GM12892 (cell line): Measurements from ENCODE around the gene CAMP.

Experiments used
- DNase-seq: peaks from one replicate; pipeline ENCODE4 v3.0.0; 2011; ENCODE audit not compliant: insufficient read length
- FAIRE-seq: peaks from 2 replicates; lab custom pipeline; 2011; peaks lifted over from hg19 to GRCh38; lab: Jason Lieb, UNC
- POLR2A ChIP-seq: IDR thresholded peaks from 2 replicates; pipeline ENCODE4 v1.6.1; 2011; ENCODE audit warnings: low read depth, low read length, control low read depth
- POLR2AphosphoS5 ChIP-seq: IDR thresholded peaks from 2 replicates; pipeline ENCODE4 v1.6.1; 2011; ENCODE audit warnings: low read depth, low read length, control low read depth
- TAF1 ChIP-seq: IDR thresholded peaks from 2 replicates; pipeline ENCODE4 v1.6.1; 2011; ENCODE audit warnings: low read depth, mild to moderate bottlenecking, control low read depth, low read length, borderline replicate concordance

Gene CAMP

DNA sequence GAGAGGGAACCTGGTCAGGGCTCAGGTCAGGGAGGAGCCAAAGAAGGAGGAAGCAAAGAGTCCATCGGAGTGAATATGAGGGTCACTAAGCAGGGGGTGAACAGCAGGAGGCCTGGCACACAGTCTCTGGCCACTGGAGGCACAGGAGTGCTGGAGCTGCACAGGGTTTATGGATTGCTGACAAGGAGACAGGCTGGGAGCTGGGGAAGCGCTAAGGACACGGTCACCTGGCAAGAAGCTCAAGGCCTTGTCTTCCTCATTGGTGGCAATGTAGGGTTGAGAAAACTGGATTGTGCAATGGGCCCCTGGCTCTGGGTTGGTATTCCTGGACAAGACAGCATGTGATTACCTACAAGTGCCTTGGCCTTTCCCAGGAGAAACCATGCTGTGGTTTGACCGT is 5.8 kb upstream of the CAMP start:
- no peak for TF ChIP-seq POLR2A
- TF ChIP-seq TAF1, result no peak
- TF ChIP-seq POLR2AphosphoS5, result no peak
- DNase-seq, result no peak
- no peak for FAIRE-seq

DNA sequence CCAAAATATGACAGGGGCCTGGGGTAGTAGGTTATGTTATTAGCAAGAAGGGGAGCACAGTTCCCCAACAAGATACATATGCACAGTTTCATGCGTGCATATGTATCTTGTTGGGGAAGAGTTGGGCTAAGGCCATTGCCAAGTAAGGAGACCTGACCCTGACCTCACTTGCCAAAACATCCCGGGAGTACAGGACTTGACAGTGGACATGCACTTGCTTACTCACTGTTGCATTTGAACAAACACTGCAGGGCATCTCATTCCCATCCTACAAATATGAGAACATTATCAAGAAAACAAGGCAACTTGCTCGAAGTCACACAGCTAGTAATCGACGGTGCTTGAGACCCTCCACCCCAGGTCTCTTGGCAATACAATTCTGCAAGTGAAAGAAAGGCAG is 4.8 kb upstream of the CAMP start:
- DNase-seq (no peak), FAIRE-seq (no peak)
- no peak for TF ChIP-seq POLR2A
- TF ChIP-seq TAF1, result no peak
- no peak for TF ChIP-seq POLR2AphosphoS5

- no peak for FAIRE-seq
- TF ChIP-seq TAF1 (no peak), POLR2AphosphoS5 (no peak), POLR2A (no peak)
These were observed 3.8 kb upstream of the CAMP start for GRCh38 chr3:48219543-48219942.

DNA sequence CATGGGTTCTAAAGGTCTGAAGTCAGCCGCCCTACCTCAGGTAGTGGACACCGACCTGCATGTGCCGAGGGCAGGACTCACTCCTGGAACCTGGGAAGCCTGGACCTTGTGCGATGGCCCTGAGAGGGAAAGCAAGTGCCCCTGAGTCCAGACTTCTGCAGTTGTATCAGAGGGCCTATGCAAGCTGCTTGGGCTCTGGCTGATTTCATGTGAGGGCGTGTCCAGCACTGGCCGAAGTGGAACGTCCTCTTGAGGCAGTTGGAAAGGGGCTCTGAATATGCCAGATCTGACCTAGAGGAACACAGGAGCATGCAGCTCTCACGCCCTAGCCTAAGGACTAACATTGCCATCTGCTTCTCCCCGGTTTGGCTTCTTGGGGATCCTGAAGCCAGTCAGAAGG is 2.5 kb upstream of the CAMP start:
- TF ChIP-seq TAF1 (no peak), POLR2AphosphoS5 (no peak), POLR2A (no peak)
- FAIRE-seq (no peak), DNase-seq (no peak)

More at GRCh38 chr3:48219543-48219942, 3.8 kb upstream of the CAMP start:
- no peak for DNase-seq

DNA sequence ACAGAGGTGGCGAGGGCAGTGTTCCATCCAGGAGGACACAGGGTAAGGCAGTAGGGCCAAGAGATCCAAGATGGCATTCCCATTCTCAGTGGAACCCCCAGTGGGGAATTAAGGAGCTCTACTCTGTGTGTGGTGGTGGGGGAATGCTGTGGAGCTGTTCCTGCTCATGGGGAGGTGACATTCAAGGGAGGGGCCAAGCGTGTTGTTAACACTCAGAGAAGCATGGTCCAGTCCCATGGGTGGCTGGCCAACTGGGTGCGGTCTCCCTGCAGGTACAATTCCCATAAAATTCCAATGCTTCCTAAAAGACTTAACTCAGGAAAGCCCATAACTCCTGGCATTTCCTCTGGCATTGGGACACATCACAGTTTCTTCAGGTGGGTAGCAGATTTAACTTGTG is 2.3 kb downstream of the CAMP start:
- FAIRE-seq (no peak), DNase-seq (no peak)
- no peak for TF ChIP-seq POLR2A
- TF ChIP-seq POLR2AphosphoS5, result no peak
- TF ChIP-seq TAF1, result no peak

GRCh38 chr3:48226939-48227338 is 3.6 kb downstream of the CAMP start:
- FAIRE-seq, result peak; percentile 56
- no peak for DNase-seq
- TF ChIP-seq TAF1 (no peak), POLR2A (no peak), POLR2AphosphoS5 (no peak)

DNA sequence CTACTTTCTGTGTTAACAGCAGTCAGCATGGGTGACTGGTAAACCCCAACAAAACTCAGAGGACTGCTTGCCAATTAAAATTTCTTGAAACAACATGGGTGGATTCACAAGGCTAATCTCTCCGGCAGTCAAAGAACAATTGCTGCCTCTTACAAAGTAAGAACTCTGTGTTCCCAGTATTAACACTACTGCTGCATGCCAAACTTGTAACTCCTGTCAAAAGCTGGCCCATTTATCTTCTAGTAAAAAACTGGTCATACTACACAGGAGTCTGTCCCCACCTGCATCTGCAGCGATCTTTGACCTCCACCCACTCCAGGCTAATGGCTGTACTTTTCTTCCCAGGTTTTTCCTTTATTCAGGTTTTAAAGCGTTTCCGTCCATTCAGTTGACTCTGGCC is 8.9 kb downstream of the CAMP start:
- no peak for FAIRE-seq
- no peak for TF ChIP-seq POLR2A
- TF ChIP-seq TAF1, result no peak
- TF ChIP-seq POLR2AphosphoS5, result no peak
- no peak for DNase-seq

DNA sequence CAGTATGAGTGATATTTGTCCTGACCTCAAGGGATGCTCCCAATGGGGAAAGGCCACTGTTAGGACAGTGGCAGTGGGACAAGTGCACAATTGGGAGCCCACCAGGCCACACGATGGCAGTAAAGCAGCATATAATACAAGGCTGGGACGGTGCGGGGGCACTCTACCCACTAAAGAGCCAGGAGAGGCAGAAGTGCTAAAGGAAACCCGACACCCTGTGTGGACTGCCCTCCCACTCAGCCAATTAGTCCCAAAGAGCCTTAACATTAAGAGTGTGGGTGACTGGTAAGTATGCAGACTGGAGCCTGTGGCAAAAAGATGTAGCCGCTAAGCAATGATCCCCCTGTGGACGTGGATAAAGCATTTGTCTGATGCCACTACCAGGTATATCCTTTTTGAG is 9.4 kb downstream of the CAMP start:
- peak; percentile 96 for FAIRE-seq
- DNase-seq, result peak; percentile 41
- TF ChIP-seq POLR2AphosphoS5 (no peak), POLR2A (no peak), TAF1 (no peak)

- TF ChIP-seq POLR2A, result no peak
- no peak for TF ChIP-seq POLR2AphosphoS5
- TF ChIP-seq TAF1, result no peak
- DNase-seq (no peak), FAIRE-seq (no peak)
These were observed 10.2 kb downstream of the CAMP start for GRCh38 chr3:48233542-48233941.

- TF ChIP-seq POLR2A (no peak), TAF1 (no peak), POLR2AphosphoS5 (no peak)
- DNase-seq (no peak), FAIRE-seq (no peak)
These were observed 13.2 kb downstream of the CAMP start for GRCh38 chr3:48236531-48236930.

DNA sequence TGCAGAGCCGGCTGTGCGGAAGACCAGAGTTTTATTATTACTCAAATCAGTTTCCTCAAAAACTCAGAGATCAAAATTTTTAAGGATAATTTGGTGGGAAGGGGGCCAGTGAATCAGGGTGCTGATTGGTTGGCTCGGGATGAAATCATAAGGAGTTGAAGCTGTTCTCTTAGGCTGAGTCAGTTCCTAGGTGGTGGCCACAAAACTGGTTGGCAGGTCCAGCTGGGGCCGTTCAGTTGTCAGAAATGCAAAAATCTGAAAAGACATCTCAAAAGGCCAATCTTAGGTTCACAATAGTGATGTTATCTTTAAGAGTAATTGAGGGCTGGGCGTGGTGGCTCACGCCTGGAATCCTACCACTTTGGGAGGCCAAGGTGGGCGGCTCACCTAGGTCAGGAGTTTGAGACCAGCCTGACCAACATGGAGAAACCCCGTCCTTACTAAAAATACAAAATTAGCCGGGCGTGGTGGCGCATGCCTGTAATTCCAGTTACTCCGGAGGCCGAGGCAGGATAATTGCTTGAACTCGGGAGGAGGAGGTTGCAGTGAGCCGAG is 15.3 kb downstream of the CAMP start:
- FAIRE-seq, result no peak
- TF ChIP-seq TAF1 (no peak), POLR2A (no peak), POLR2AphosphoS5 (no peak)
- DNase-seq, result no peak

DNA sequence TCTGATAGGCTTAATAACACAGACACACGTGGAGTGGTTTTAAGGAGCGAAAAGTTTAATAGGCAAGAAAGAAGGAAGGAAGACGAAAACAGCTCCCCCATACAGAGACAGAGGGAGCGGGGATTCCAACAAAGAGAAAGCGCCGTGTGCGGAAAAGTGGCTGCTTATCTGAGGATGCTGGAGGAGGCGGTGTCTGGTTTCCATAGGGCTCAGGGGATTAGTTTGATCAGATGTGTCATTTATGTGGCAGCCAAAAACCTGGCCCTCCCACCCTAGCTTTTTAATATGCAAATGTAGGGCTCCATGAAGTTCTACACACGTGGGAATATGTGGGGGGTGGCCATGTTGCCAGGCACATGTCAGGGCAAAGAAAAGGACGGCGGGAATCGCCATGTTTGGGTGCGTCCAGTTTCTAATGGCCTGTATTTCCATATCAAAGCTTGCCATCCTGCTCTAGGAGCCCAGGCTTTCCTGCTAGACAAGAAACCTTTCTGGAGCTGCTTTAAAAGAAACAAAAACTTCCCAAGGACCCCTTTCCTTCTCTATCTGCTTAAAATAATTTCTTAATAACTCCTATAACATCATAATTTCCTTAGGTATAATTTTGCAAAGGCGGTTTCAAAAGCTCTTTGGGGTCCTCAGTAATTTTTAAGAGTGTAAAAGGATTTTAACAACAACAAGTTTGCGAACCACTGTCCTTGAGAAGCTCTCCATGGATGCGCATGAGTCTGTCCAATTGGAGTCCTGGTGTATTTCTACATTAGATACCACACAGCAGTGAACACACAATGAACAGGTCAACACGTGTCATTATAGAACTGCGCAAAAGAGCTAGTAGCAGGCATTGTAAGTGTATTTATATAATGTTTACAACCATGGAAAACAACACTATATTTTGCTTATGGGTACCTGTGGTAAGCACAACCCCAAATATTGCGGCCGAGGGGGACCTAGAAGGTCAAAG is 17.0 kb downstream of the CAMP start:
- DNase-seq (no peak), FAIRE-seq (no peak)
- TF ChIP-seq TAF1, result no peak
- TF ChIP-seq POLR2A, result no peak
- no peak for TF ChIP-seq POLR2AphosphoS5
